Nephron (organoid): Measurements from ENCODE around the gene CEMIP.
A peak's percentile ranks its signal among the peaks of the same experiment; 100 is the strongest.
"Not testable (repeated sequence)": the region's sequence is repeated elsewhere in the genome, so short reads cannot be mapped to it uniquely, and the experiment has no call there.

ENCODE experiments used
- H3K27ac Mint-ChIP-seq, 3 experiments: 2 replicates each; pipeline ENCODE4 v1.8.0; 2020; ENCODE audit warnings: mixed read lengths in 3 of 3, mild to moderate bottlenecking in 2 of 3, moderate library complexity in 1 of 3
- H3K27me3 Mint-ChIP-seq: 2 replicates; pipeline ENCODE4 v1.8.0; 2021; ENCODE audit warnings: low read depth, mild to moderate bottlenecking, moderate library complexity, mixed read lengths
- H3K36me3 Mint-ChIP-seq: 2 replicates; pipeline ENCODE4 v1.8.0; 2020; ENCODE audit warnings: low read depth, mixed read lengths
- H3K4me1 Mint-ChIP-seq: 2 replicates; pipeline ENCODE4 v1.8.0; 2020; ENCODE audit warnings: mixed read lengths
- H3K4me3 Mint-ChIP-seq, 3 experiments: 2 replicates each; pipeline ENCODE4 v1.8.0; 2020; ENCODE audit warnings: mild to moderate bottlenecking in 3 of 3, mixed read lengths in 3 of 3, moderate library complexity in 2 of 3
- H3K9me3 Mint-ChIP-seq: 2 replicates; pipeline ENCODE4 v1.8.0; 2020; ENCODE audit warnings: mixed read lengths
- CTCF ChIP-seq, 3 experiments: fragments of 200-600 bp; sonication (generic); IDR thresholded peaks; one replicate each; pipeline ENCODE4 v1.5.0; 2021; ENCODE audit warnings: antibody characterized with exemption in 3 of 3; ENCODE audit not compliant: unreplicated experiment in 3 of 3

The CEMIP gene

GRCh38 chr15:80957556-80957955 lies 178.4 kb downstream of the CEMIP start:
- Mint-ChIP-seq H3K9me3 (no peaks in the 10 kb centered on the region), H3K4me3 (no peak overlapping the region), H3K27me3 (no peaks in the 10 kb centered on the region), H3K36me3 (peaks cover 39% of the 10 kb centered on the region), H3K4me1 (peaks cover 16% of the 10 kb centered on the region), H3K27ac (no peak overlapping the region)
- TF ChIP-seq CTCF (IDR thresholded peaks at IDR 0.05; ENCODE audit: unreplicated experiment in 3 of 3) = no peak

GRCh38 chr15:80957976-80958375 lies 178.8 kb downstream of the CEMIP start:
- Mint-ChIP-seq H3K36me3 (peaks cover 43% of the 10 kb centered on the region), H3K9me3 (no peaks in the 10 kb centered on the region), H3K4me1 (peaks cover 16% of the 10 kb centered on the region), H3K27me3 (no peaks in the 10 kb centered on the region), H3K4me3 (no peak overlapping the region), H3K27ac (no peak overlapping the region)
- TF ChIP-seq CTCF (IDR thresholded peaks at IDR 0.05; ENCODE audit: unreplicated experiment in 3 of 3) = no peak

GRCh38 chr15:80958818-80959495 lies 179.8 kb downstream of the CEMIP start:
- H3K27ac Mint-ChIP-seq = no peak overlapping the region
- H3K4me1 Mint-ChIP-seq = peaks cover 11% of the 10 kb centered on the region
- TF ChIP-seq CTCF (IDR thresholded peaks at IDR 0.05; ENCODE audit: unreplicated experiment in 3 of 3) = no peak
- peaks cover 4% of the 10 kb centered on the region for H3K9me3 Mint-ChIP-seq
- no peak overlapping the region for H3K4me3 Mint-ChIP-seq
- H3K36me3 Mint-ChIP-seq = peaks cover 50% of the 10 kb centered on the region
- H3K27me3 Mint-ChIP-seq = no peaks in the 10 kb centered on the region

- not testable (repeated sequence) for H3K4me3 Mint-ChIP-seq, H3K27me3 Mint-ChIP-seq, H3K27ac Mint-ChIP-seq
- Mint-ChIP-seq H3K36me3 (peaks cover 48% of the 10 kb centered on the region), H3K9me3 (peaks cover 16% of the 10 kb centered on the region), H3K4me1 (peaks cover 32% of the 10 kb centered on the region)
Observed at GRCh38 chr15:80965454-80965853, 186.3 kb downstream of the CEMIP start.

- no peak for TF ChIP-seq CTCF (IDR thresholded peaks at IDR 0.05; ENCODE audit: unreplicated experiment in 3 of 3)
- Mint-ChIP-seq H3K27ac (no peak overlapping the region), H3K27me3 (no peaks in the 10 kb centered on the region), H3K36me3 (peaks cover 41% of the 10 kb centered on the region), H3K9me3 (peaks cover 16% of the 10 kb centered on the region), H3K4me3 (no peak overlapping the region), H3K4me1 (peaks cover 27% of the 10 kb centered on the region)
Observed at GRCh38 chr15:80966431-80967197, 187.4 kb downstream of the CEMIP start.

GRCh38 chr15:80967451-80967850 lies 188.3 kb downstream of the CEMIP start:
- peaks cover 16% of the 10 kb centered on the region for H3K9me3 Mint-ChIP-seq
- TF ChIP-seq CTCF (IDR thresholded peaks at IDR 0.05; ENCODE audit: unreplicated experiment in 3 of 3) = no peak
- H3K27me3 Mint-ChIP-seq = no peaks in the 10 kb centered on the region
- peaks cover 27% of the 10 kb centered on the region for H3K4me1 Mint-ChIP-seq
- H3K36me3 Mint-ChIP-seq = peaks cover 46% of the 10 kb centered on the region
- H3K27ac Mint-ChIP-seq = peak overlapping the region; percentile 51 to 70 (median 57)
- peak overlapping the region in 1 of 3 experiments; percentile 12 for H3K4me3 Mint-ChIP-seq
